GM12875 (cell line): ENCODE measurements around the gene S100A2.
"Not testable (repeated sequence)": the region's sequence is repeated elsewhere in the genome, so short reads cannot be mapped to it uniquely, and the experiment has no call there.

Experiments
- H3K4me3 ChIP-seq: one replicate; pipeline ENCODE4 v1.5.1; 2011; ENCODE audit warnings: low read depth, low read length, control low read depth
- TF ChIP-seq, protein P1 (sequence below): IDR thresholded peaks from 2 replicates; pipeline ENCODE4 v1.5.1; 2011; ENCODE audit warnings: low read depth, mild to moderate bottlenecking, control low read depth, inconsistent platforms, low read length, moderate library complexity, borderline replicate concordance; ENCODE audit not compliant: insufficient read depth

The S100A2 gene

DNA sequence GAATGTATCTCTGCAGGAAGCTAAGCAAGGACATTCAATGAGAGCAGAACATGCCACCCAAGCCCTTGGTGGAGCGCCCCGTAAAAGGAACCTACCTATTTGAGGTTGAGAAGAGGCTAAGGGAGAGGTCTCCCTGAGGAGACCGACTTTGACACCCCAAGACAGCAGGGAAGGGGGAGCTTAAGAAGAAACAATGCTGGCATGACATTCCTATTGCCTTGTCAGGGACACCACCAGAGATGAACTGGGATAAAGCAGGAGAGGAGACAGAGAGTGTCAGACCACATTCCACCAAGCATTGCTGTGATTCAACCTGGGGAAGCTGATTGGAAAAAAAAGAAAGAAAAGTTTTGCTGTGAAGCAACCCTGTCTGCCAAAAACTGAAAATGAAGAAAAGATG, 13.3 kb upstream of the S100A2 start:
- TF ChIP-seq, protein P1, sequence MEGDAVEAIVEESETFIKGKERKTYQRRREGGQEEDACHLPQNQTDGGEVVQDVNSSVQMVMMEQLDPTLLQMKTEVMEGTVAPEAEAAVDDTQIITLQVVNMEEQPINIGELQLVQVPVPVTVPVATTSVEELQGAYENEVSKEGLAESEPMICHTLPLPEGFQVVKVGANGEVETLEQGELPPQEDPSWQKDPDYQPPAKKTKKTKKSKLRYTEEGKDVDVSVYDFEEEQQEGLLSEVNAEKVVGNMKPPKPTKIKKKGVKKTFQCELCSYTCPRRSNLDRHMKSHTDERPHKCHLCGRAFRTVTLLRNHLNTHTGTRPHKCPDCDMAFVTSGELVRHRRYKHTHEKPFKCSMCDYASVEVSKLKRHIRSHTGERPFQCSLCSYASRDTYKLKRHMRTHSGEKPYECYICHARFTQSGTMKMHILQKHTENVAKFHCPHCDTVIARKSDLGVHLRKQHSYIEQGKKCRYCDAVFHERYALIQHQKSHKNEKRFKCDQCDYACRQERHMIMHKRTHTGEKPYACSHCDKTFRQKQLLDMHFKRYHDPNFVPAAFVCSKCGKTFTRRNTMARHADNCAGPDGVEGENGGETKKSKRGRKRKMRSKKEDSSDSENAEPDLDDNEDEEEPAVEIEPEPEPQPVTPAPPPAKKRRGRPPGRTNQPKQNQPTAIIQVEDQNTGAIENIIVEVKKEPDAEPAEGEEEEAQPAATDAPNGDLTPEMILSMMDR: no peak
- no peak overlapping the region for H3K4me3 ChIP-seq

DNA sequence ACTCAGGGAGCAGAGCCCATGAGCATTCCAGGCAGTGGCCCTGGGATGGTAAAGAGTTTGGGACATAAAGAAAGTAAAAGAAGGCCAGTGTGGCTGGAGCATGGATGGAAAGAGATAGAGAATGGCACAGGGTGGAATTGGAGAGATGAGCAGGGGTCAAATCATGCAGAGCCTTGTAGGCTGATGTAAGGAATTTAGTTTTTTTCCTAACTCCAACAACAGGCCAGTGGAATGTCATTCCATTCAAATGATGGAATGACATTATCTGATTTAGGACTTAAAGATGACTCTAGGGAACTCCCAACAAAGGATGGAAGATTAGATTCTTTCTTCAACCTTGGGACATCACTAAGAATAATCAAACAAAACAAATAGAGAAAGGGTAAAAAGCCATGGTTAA, 12.8 kb upstream of the S100A2 start:
- TF ChIP-seq, protein P1: no peak
- H3K4me3 ChIP-seq: no peak overlapping the region

DNA sequence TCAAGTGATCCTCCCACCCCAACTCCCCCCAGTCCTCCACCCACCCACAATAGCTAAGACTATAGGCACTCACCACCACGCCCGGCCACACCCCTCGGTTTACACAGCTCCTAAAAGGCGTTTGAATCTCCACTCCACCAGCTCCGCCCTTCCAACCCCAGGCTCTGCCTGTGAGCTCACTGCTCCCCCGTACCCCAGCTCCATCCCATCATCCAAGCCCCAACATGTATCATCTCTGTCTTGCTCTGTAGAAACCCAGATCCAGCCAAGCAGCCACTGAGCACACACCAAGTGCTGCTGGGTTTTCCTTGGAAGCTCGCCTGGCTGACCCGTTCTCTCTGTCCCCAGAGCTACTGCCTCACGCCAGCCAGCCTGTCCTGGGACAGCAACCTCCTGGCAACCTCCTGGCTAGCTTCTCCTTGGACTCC, 12.0 kb upstream of the S100A2 start:
- H3K4me3 ChIP-seq: no peak overlapping the region
- TF ChIP-seq, protein P1: no peak

DNA sequence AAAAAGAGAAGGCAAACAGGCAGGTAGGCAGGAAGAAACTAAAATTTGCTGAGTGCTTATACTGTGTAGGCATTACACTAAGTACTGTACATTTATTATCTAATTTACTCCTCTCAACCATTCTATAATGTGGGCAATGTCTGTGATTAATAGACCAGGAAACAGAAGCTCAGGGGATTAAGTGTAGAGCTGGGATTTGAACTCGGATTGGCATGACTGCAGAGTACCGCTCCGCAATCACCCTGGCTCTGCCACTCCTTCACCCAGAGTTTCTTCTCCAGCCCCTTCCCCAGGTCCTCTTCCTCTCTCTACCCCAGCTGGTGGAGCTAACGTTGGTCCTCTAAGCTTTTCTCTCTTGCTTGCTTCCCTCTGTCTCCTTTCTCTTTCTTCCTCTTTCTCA, 11.5 kb upstream of the S100A2 start:
- TF ChIP-seq, protein P1: no peak

DNA sequence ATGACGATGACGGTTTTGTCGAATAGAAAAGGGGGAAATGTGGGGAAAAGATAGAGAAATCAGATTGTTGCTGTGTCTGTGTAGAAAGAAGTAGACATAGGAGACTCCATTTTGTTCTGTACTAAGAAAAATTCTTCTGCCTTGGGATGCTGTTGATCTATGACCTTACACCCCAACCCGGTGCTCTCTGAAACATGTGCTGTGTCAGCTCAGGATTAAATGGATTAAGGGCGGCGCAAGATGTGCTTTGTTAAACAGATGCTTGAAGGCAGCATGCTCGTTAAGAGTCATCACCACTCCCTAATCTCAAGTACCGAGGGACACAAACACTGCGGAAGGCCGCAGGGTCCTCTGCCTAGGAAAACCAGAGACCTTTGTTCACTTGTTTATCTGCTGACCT, 9.9 kb upstream of the S100A2 start:
- H3K4me3 ChIP-seq: not testable (repeated sequence)

More for the DNA sequence above, 11.5 kb upstream of the S100A2 start:
- H3K4me3 ChIP-seq: no peak overlapping the region

DNA sequence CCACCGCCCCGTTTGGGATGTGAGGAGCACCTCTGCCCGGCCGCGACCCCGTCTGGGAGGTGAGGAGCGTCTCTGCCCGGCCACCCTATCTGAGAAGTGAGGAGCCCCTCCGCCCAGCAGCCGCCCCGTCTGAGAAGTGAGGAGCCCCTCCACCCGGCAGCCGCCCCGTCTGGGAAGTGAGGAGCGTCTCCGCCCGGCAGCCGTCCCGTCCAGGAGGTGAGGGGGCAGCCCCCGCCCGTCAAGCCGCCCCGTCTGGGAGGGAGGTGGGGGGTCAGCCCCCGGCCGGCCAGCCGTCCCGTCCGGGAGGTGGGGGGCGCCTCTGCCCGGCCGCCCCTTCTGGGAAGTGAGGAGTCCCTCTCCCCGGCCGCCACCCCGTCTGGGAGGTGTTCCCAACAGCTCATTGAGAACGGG, 9.4 kb upstream of the S100A2 start:
- not testable (repeated sequence) for H3K4me3 ChIP-seq

DNA sequence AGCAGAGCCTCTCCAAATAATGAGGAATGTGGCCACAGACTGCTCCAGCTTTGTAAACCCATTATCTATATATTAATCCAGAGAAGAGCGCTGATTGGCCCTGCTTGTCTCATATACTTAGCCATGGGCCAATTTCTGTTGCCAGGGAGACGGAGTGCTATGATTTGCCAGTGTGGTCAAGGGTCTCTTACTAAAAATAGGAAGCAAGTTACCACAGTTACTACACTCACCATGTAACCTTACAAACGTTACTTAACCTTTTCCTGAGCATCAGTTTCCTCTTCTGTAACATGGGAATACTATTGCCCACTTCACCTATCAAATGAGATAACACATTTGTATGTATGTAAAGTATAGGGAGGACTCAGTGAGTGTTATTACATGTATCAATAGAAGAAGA, 7.7 kb upstream of the S100A2 start:
- H3K4me3 ChIP-seq: no peak overlapping the region
- TF ChIP-seq, protein P1: no peak

DNA sequence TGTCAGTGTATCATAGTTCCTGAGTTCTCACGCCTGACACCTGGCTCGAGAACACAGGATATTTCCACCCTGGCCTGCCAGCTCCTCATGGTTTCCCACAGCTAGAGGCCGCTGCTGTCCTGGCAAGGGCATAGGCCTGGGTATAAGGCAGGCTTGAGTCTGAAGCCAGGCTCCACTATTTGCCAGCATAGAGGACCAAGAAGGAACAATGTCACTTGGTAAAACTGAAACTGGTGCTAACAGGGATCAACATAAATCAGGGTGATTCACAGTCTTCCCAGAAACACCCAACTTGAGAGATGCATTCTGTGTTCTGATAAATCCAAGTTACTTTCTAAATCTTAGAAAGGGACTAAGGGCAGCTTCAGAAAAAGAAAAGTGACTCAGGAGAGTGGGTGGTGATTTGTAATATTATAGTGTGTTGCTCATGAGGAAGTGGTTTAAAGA, 6.9 kb upstream of the S100A2 start:
- TF ChIP-seq, protein P1: peak; percentile 84
- H3K4me3 ChIP-seq: no peak overlapping the region
